GM12874 (cell line): ENCODE measurements around the gene PPT2.

Experiments used
- TF ChIP-seq, protein P1 (sequence below): IDR thresholded peaks from 2 replicates; pipeline ENCODE4 v1.5.1; 2011; ENCODE audit warnings: low read depth, mild to moderate bottlenecking, control low read depth, low read length, moderate library complexity; ENCODE audit not compliant: insufficient read depth

The PPT2 gene

DNA sequence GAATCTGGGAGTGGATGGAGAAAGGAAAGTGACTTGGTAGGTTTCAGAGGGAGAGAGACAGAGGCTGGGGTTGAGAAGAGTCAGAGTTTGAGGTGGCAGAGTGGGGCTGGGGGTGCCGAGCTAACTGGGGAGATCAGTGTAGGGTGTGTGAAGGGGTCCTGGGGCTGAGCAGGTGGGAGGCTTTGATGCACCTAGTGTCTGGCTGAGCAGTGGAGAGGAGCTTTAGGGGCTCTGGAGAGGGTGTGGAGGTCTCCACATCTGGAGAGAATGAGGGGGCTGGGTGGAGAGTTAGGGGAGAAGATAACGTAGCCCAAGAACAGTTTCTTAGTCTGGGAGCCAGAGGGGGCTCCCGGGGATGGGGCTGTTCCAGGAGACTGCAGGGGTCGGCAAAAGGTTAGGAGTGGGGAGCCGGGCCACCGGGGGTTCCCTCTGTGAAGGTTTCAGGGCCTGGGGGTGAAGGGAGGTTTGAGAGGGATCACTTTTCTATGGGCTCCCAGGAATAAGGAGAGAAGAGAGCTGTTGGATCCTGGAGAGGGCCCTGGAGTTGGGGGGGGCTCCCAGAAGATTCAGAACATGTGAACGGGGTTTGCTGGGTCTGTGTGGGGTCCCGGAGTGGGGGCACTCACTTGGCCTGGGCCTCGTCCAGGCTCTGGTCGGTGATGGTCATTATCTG is 35.3 kb downstream of the PPT2 start:
- TF ChIP-seq, protein P1, sequence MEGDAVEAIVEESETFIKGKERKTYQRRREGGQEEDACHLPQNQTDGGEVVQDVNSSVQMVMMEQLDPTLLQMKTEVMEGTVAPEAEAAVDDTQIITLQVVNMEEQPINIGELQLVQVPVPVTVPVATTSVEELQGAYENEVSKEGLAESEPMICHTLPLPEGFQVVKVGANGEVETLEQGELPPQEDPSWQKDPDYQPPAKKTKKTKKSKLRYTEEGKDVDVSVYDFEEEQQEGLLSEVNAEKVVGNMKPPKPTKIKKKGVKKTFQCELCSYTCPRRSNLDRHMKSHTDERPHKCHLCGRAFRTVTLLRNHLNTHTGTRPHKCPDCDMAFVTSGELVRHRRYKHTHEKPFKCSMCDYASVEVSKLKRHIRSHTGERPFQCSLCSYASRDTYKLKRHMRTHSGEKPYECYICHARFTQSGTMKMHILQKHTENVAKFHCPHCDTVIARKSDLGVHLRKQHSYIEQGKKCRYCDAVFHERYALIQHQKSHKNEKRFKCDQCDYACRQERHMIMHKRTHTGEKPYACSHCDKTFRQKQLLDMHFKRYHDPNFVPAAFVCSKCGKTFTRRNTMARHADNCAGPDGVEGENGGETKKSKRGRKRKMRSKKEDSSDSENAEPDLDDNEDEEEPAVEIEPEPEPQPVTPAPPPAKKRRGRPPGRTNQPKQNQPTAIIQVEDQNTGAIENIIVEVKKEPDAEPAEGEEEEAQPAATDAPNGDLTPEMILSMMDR, result no peak

DNA sequence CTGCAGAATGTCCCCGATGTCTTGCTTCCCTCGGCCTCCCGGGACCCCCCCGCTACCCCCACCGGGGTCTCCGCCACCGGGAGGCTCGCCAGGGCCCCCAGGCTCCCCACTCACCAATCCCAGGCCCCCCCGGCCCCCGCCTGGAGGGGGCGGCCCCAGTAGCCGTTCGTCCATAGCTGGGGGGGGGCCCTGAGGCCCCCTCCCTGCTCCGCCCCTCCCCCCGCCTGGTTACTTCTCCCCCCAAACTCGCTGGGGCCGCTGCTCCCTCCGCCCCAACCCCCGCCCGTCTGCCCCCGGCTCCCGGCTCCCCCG is 35.8 kb downstream of the PPT2 start:
- TF ChIP-seq, protein P1, result no peak

DNA sequence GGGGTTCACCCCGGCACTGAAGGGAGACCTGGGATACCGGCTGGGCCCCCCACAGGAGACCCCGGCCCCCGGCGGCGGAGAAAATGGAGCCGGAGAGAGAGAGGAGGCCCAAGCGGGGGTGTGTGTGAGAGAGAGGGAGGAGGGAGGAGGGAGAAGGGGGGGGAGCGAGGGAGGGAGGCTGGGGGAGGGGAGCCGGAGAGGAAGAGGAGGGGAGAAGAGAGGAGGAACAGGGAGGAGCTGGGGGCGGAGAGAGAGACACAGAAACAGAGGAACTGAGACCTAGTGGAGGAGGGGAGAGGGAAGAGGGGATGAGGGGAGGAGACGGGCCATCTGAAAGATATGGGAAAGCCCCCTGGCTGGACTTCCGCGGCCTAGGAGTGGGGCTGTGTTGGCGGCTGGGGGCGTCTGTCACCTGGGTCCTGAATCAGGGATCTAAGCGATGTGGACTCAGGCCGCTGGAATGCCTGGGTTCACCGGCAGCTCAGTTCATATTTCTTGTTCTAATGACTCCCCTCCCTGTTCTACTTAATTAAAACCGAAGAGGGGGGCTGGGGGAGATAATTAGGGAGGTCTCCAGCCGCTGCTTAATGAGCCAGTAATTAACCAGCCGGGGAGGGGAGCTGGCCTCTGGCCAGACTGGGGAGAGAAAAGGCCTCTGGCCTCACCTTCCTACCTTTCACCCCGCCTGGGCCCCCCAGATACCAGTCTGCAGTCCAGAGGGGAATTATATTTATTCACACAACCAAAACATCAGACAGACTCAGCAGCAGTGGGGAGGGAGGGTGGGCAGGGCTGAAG is 36.3 kb downstream of the PPT2 start, which contains the start of gene PBX2:
Gene PBX2 (minus strand): TSS at position 149 of the 798 bp plus-strand sequence. CDS start 287 bp downstream, outside the sequence.
- TF ChIP-seq, protein P1, result no peak

DNA sequence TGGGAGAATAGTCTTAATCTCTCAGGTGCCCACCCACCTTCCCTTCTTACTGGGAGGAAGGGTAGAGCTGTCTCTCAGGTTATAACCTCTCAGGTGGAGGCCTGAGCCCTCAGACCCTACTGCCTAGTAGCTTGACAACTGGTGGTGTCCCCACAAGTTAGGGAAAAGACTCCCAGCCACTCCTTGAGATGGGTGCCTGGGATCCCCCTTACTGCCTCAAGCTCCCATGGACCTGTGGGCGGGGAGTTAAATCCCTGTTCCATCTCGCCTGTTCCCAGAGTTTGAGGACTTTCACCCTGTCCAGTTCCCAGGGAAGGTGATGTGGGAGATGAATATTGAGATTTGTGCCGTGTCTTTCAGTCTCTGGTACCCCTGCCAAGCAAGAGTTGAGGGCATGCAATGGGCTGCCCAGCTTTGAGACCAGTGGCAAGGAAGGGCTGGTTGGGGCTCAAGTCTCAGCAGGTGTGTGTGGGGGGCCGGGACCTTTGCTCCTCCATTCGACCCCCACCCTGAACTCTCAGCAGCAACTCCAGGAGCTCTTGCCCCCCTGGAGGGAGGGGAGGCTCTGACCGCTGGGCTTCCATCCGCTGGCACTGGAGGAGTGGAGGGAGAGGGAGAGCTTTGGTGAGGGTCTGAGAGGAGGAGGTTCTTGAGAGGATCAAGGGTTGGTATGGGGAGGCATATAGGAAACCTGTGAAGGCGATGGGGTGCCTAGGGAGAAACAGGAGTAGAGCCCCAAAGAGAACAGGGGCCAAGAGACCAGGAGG is 37.2 kb downstream of the PPT2 start:
- TF ChIP-seq, protein P1, result no peak

DNA sequence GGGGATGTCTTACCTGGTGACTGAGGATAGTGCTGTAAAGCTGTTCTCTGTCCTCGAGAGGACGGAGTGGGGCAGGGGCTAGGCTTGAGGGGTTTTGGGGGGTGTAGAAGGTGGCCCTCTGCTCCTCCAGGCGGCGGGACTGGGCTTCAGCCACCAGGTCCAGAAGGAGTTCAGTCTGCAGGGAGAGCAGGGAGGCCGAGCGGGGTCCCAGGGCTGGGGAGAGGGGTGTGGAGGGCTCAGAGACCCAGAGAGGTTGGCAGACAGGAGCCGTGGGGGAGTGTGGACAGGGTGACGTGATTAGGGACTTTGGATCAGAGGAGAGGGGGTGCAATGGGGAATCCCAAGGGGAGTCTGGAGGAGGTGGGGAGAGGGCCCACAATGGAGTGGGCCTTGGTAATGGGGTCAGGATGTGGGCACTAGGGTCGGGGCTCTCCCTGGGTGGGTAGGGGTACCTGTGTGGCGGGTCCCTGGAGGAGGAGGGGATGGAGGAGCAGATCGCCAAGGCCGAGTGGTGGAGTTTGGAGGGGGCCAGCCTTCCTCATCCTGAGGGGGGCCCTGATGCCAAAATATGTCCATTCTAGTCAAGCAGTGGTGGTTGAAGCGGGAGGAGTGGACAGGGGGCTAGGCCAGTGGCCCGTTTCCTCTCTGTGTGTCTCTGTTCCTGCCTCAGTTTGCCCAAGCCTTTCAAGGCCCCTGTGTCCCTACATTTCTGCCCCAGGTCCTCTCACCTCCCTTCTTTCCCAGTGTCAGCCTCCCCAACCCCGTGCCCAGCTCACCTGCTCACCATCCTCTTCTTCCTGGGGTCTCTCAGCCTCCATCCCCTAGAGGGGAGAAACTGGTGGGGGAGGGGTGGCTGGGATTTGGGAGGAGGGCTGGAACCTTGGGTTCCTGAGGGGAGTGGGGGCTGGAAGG is 38.0 kb downstream of the PPT2 start:
- TF ChIP-seq, protein P1, result no peak

DNA sequence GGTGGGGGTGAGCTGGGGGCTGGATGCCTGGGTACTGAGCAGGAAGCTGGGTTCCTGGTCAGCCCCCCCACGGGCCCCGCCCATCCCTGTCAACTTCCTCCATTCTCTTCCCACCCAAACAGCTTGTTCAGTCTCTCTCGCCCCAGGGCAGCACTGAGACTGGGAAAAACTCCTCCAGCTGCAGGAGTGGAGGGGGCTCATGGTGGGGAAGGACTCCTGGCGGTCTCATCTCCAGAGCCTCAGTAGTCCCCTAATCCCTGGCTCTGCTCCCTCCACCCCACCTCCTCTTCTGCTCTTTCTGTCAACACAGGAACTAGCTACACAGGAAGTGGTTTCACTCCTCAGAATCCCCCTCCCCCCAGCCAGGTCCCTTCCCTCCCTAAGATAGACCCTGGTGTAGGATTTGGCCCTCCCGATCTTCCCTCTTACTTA is 38.7 kb downstream of the PPT2 start, which contains the start of gene GPSM3:
Gene GPSM3 (minus strand): TSS at position 36 of the 432 bp plus-strand sequence. CDS start 130 bp downstream, outside the sequence.
- TF ChIP-seq, protein P1, result no peak
